Uterus (tissue), 2 donors: Measurements from ENCODE around the gene TRIM28.

Source experiments
- POLR2A ChIP-seq, 2 donors: fragments of 450-650 bp; IDR thresholded peaks; one replicate each; pipeline ENCODE4 v1.6.1; 2016; ENCODE audit warnings: antibody characterized with exemption in 2 of 2, mild to moderate bottlenecking in 1 of 2, moderate library complexity in 1 of 2
- TF ChIP-seq, protein P1 (sequence below), 4 experiments: fragments of 200-600 bp in 2 of 4; fragments of 450-650 bp in 2 of 4; sonication (generic) in 2 of 4; IDR thresholded peaks; one replicate each; pipeline ENCODE4 v1.5.1; 2016 to 2019; ENCODE audit warnings: antibody characterized with exemption in 4 of 4, mild to moderate bottlenecking in 2 of 4, moderate library complexity in 1 of 4

DNA sequence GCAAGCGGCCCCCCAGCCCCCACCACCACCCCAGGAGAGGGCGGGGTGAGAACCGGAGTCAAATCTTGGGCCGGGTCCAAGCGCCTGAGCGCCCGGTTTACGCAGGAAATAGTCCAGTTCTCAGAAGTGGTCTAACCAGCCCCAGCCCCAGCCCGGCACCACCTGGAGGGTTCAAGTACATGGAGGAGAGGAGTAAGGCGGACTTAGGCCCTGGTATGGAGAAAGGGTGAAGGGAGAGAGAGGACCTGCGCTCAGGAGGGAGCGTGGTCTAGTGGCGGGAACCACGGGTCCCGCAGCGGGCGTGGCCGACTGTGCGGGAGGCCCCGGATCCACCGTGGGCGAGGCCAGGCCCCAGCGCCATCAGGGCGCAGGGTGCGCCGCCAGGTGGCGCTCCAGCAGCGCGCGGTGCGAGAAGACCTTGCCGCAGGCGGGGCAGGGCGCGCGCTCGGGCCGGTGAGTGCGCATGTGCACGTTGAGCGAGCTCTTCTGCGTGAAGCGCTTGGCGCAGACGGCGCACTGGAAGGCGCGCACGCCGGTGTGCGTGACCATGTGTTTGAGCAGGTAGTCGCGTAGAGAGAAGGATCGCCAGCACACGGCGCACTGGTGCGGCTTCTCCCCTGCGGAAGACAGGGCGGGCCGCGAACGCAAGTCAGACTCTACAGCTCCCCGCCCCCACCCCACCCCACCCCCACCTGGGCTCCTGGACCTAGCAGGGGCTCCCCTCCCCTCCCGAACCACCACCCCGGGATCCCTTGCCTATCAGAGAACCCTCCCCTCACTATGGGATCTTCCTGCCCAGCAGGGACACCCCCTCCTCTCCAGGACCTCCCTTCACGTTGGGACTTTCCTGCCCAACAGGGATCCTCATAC is 29.9 kb upstream of the TRIM28 start:
- TF ChIP-seq, protein P1, sequence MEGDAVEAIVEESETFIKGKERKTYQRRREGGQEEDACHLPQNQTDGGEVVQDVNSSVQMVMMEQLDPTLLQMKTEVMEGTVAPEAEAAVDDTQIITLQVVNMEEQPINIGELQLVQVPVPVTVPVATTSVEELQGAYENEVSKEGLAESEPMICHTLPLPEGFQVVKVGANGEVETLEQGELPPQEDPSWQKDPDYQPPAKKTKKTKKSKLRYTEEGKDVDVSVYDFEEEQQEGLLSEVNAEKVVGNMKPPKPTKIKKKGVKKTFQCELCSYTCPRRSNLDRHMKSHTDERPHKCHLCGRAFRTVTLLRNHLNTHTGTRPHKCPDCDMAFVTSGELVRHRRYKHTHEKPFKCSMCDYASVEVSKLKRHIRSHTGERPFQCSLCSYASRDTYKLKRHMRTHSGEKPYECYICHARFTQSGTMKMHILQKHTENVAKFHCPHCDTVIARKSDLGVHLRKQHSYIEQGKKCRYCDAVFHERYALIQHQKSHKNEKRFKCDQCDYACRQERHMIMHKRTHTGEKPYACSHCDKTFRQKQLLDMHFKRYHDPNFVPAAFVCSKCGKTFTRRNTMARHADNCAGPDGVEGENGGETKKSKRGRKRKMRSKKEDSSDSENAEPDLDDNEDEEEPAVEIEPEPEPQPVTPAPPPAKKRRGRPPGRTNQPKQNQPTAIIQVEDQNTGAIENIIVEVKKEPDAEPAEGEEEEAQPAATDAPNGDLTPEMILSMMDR (IDR thresholded peaks at IDR 0.05) = peak; percentile 57 to 87 (median 81)
- peak in 1 of 2 donors; percentile 51 for TF ChIP-seq POLR2A (IDR thresholded peaks at IDR 0.05)
